Brain microvascular endothelial cell (primary cell): ENCODE measurements around the gene EN1.

Source experiments
- DNase-seq: peaks from one replicate; pipeline ENCODE4 v3.0.0-alpha.2; 2020
- H3K27ac ChIP-seq: fragments of 250-450 bp; sonication (Bioruptor Pico); 2 replicates; pipeline ENCODE4 v1.5.1; 2020; ENCODE audit warnings: mild to moderate bottlenecking, moderate library complexity
- H3K27me3 ChIP-seq: fragments of 250-450 bp; sonication (Bioruptor Pico); replicated peaks from 2 replicates; pipeline ENCODE4 v1.5.1; 2020; ENCODE audit warnings: mild to moderate bottlenecking
- H3K36me3 ChIP-seq: fragments of 250-450 bp; sonication (Bioruptor Pico); replicated peaks from 2 replicates; pipeline ENCODE4 v1.5.1; 2020; ENCODE audit warnings: mild to moderate bottlenecking
- H3K4me3 ChIP-seq: 2 replicates; pipeline ENCODE4 v1.5.1; 2011; ENCODE audit warnings: low read depth, mild to moderate bottlenecking, control low read depth, low read length, moderate library complexity
- CTCF ChIP-seq: IDR thresholded peaks from 2 replicates; pipeline ENCODE4 v1.5.1; 2011; ENCODE audit warnings: low read depth, mild to moderate bottlenecking, moderate library complexity, low read length, control low read depth, inconsistent platforms; ENCODE audit errors: missing control alignments
- in situ Hi-C: cut with HindIII; loops from 2 replicates; pipeline ENCODE4 v1.10.0; 2017; ENCODE audit warnings: low sequenced_read_pairs, low pct_ligation_motif_present

EN1 gene

GRCh38 chr2:118881490-118882129, 34.2 kb upstream of the EN1 start:
- in situ Hi-C loops, result no loop called here
- DNase-seq, result peak; percentile 25
- H3K27ac ChIP-seq, result no peak overlapping the region
- H3K36me3 ChIP-seq, result no peaks in the 10 kb centered on the region
- H3K4me3 ChIP-seq, result no peak overlapping the region
- H3K27me3 ChIP-seq, result no peaks in the 10 kb centered on the region
- peak; percentile 88 for TF ChIP-seq CTCF

GRCh38 chr2:118880501-118880900, 33.1 kb upstream of the EN1 start:
- Histone ChIP-seq H3K36me3 (no peaks in the 10 kb centered on the region), H3K27ac (no peak overlapping the region), H3K27me3 (no peaks in the 10 kb centered on the region), H3K4me3 (no peak overlapping the region)
- DNase-seq, result no peak
- no peak for TF ChIP-seq CTCF
- in situ Hi-C loops, result no loop called here

- DNase-seq, result no peak
- no peaks in the 10 kb centered on the region for H3K36me3 ChIP-seq
- TF ChIP-seq CTCF, result no peak
- in situ Hi-C loops, result no loop called here
- H3K27me3 ChIP-seq, result no peaks in the 10 kb centered on the region
- H3K4me3 ChIP-seq, result no peak overlapping the region
- H3K27ac ChIP-seq, result no peak overlapping the region
Measured at GRCh38 chr2:118878531-118879149, 31.2 kb upstream of the EN1 start.

GRCh38 chr2:118875318-118875717, 27.9 kb upstream of the EN1 start:
- in situ Hi-C loops, result no loop called here
- DNase-seq, result no peak
- Histone ChIP-seq H3K27ac (no peak overlapping the region), H3K27me3 (no peaks in the 10 kb centered on the region), H3K36me3 (no peaks in the 10 kb centered on the region), H3K4me3 (no peak overlapping the region)
- TF ChIP-seq CTCF, result no peak

- no peak overlapping the region for H3K27ac ChIP-seq
Measured at GRCh38 chr2:118874324-118874723, 26.9 kb upstream of the EN1 start.

More at GRCh38 chr2:118874324-118874723, 26.9 kb upstream of the EN1 start:
- Histone ChIP-seq H3K36me3 (no peaks in the 10 kb centered on the region), H3K27me3 (no peaks in the 10 kb centered on the region), H3K4me3 (no peak overlapping the region)
- TF ChIP-seq CTCF, result no peak
- DNase-seq, result no peak
- in situ Hi-C loops, result loop anchor here (25.0 kb wide), 1 partner anchor 662 kb away; no protein-coding TSS in a partner anchor
